ENCODE results near the gene AP5B1. TPM values are rescaled to one million over a fixed set of nuclear protein-coding genes. Genes with fewer than 3 reads are reported as not detected.

The AP5B1 gene
- total RNA-seq, 1 experiment from 2014 or later, result 24.2 TPM

GRCh38 chr11:65793144-65793581 lies 12.4 kb upstream of the AP5B1 start:
- H3K4me2 ChIP-seq (ENCODE audit: low read length), result peak overlapping the region; percentile 72

GRCh38 chr11:65792456-65792855 lies 11.7 kb upstream of the AP5B1 start:
- ATAC-seq (peak; percentile 61), DNase-seq (peak; percentile 66)
- peak overlapping the region; percentile 72 for H3K4me2 ChIP-seq (ENCODE audit: low read length)
- CTCF ChIA-PET, result interaction anchor here (3.2 kb wide), 1 partner anchor 12 kb away, joined by 17 read pairs; the partner anchor contains the start of gene AP5B1
- intact Hi-C loops (cut with micrococcal nuclease), result no loop called here
- POLR2A ChIA-PET (ENCODE audit: unreplicated experiment), result no interaction called here
- no peaks in the 10 kb centered on the region for H3K9me3 ChIP-seq (ENCODE audit: low read length)
- H3K4me1 ChIP-seq (ENCODE audit: insufficient read depth, low read length), result peaks cover 61% of the 10 kb centered on the region
- H3K36me3 ChIP-seq (ENCODE audit: low read depth, low read length), result peaks cover 10% of the 10 kb centered on the region; the same call in 1 of the 2 replicates
- 0 out of 2 replicates have a peak overlapping the region, but pooled peaks have one; percentile 1 for H3K9ac ChIP-seq (ENCODE audit: low read length)
- H3K27me3 ChIP-seq (ENCODE audit: low read length), result no peaks in the 10 kb centered on the region; the same call in 1 of the 2 replicates
- H3F3A ChIP-seq (ENCODE audit: low read length, unreplicated experiment), result no peaks in the 10 kb centered on the region
- no TSS peak for BruUV-seq (replicated peaks)
- H3K9me2 ChIP-seq (replicated peaks; ENCODE audit: low read length), result no peaks in the 10 kb centered on the region
- peak overlapping the region; percentile 39; the same call in 1 of the 2 replicates for H3K4me3 ChIP-seq (ENCODE audit: low read length)
- peak overlapping the region; percentile 57 for H3K27ac ChIP-seq (ENCODE audit: low read length)
- TF ChIP-seq EZH2 (IDR thresholded peaks at IDR 0.05; ENCODE audit: low read length, unreplicated experiment), result no peak
- no peak for TF ChIP-seq CTCF (conservative IDR thresholded peaks at IDR 0.05; ENCODE audit: low read depth, low read length)
- no peak for TF ChIP-seq EZH2phosphoT487 (IDR thresholded peaks at IDR 0.05; ENCODE audit: borderline replicate concordance, low read length)
- H4K20me1 ChIP-seq (ENCODE audit: low read length), result peaks cover 29% of the 10 kb centered on the region; the same call in 1 of the 2 replicates
- H3K79me2 ChIP-seq (ENCODE audit: low read length), result peaks cover 48% of the 10 kb centered on the region
- H2AFZ ChIP-seq (ENCODE audit: low read length), result peak overlapping the region; percentile 1; the same call in 1 of the 2 replicates

More at GRCh38 chr11:65793144-65793581, 12.4 kb upstream of the AP5B1 start:
- Histone ChIP-seq H3F3A (ENCODE audit: low read length, unreplicated experiment) (no peaks in the 10 kb centered on the region), H3K36me3 (ENCODE audit: low read depth, low read length) (peaks cover 10% of the 10 kb centered on the region; the same call in 1 of the 2 replicates), H3K4me1 (ENCODE audit: insufficient read depth, low read length) (peaks cover 56% of the 10 kb centered on the region), H3K27me3 (ENCODE audit: low read length) (no peaks in the 10 kb centered on the region), H3K27ac (ENCODE audit: low read length) (peak overlapping the region; percentile 57), H3K9me2 (replicated peaks; ENCODE audit: low read length) (no peaks in the 10 kb centered on the region), H3K79me2 (ENCODE audit: low read length) (peaks cover 41% of the 10 kb centered on the region), H3K4me3 (ENCODE audit: low read length) (peak overlapping the region; percentile 39; the same call in 1 of the 2 replicates), H3K9me3 (ENCODE audit: low read length) (no peaks in the 10 kb centered on the region), H2AFZ (ENCODE audit: low read length) (0 out of 2 replicates have a peak overlapping the region, but pooled peaks have one; percentile 1), H4K20me1 (ENCODE audit: low read length) (peaks cover 28% of the 10 kb centered on the region; the same call in 1 of the 2 replicates), H3K9ac (ENCODE audit: low read length) (no peak overlapping the region)
- intact Hi-C loops (cut with micrococcal nuclease), result no loop called here
- DNase-seq (peak; percentile 92), ATAC-seq (peak; percentile 47)
- CTCF ChIA-PET, result interaction anchor here (3.2 kb wide), 1 partner anchor 13 kb away, joined by 17 read pairs; the partner anchor contains the start of gene AP5B1
- POLR2A ChIA-PET (ENCODE audit: unreplicated experiment), result no interaction called here
- TF ChIP-seq CTCF (conservative IDR thresholded peaks at IDR 0.05; ENCODE audit: low read depth, low read length), result no peak
- peak; percentile 82; the same call in 1 of the 2 replicates for TF ChIP-seq EZH2phosphoT487 (IDR thresholded peaks at IDR 0.05; ENCODE audit: borderline replicate concordance, low read length)
- no TSS peak for BruUV-seq (replicated peaks)
